Panc1 (cell line): ENCODE results near the gene ADAMTS16. TPM values are rescaled to one million over a fixed set of nuclear protein-coding genes. Genes with fewer than 3 reads are reported as not detected.

Experiments used
- ATAC-seq: fragments of 200-7000 bp; cut with Tn5 transposase; 2 replicates; pipeline ENCODE4 v1.9.1; 2020; ENCODE audit warnings: mild to moderate bottlenecking, moderate library complexity
- BruUV-seq: library from RNA; stranded (reverse); fragments of 400-500 nt; replicated peaks from 2 replicates; lab custom pipeline; 2021; lab: Mats Ljungman, UMichigan
- CTCF ChIA-PET: fragments of 300-600 bp; sonication (Branson Sonifier 250); formaldehyde crosslinking; loops from one replicate; lab custom pipeline; 2022; ENCODE audit warnings: antibody characterized with exemption; lab: Charles Lee
- POLR2A ChIA-PET: fragments of 300-600 bp; sonication (Branson Sonifier 250); formaldehyde crosslinking; loops from one replicate; lab custom pipeline; 2022; ENCODE audit warnings: antibody characterized with exemption; lab: Charles Lee
- DNase-seq: peaks from one replicate; pipeline ENCODE4 v3.0.0-alpha.2; 2010; ENCODE audit warnings: low read depth, low spot score
- H3K27ac ChIP-seq: 2 replicates; pipeline ENCODE4 v1.5.1; 2011; ENCODE audit warnings: mild to moderate bottlenecking, low read length, inconsistent platforms
- H3K27me3 ChIP-seq: fragments of 200-500 bp; sonication (Bioruptor generic); 2 replicates; pipeline ENCODE4 v1.6.0; 2014; ENCODE audit warnings: low read length, inconsistent platforms; ENCODE audit not compliant: control insufficient read depth, insufficient read depth
- H3K36me3 ChIP-seq: fragments of 200-500 bp; sonication (Bioruptor generic); 2 replicates; pipeline ENCODE4 v1.5.1; 2014; ENCODE audit warnings: inconsistent platforms, mild to moderate bottlenecking, low read length, moderate library complexity; ENCODE audit not compliant: control insufficient read depth, insufficient read depth
- H3K4me1 ChIP-seq: 2 replicates; pipeline ENCODE4 v1.5.1; 2011; ENCODE audit warnings: inconsistent platforms, mild to moderate bottlenecking, low read length, moderate library complexity; ENCODE audit not compliant: control insufficient read depth, insufficient read depth
- H3K4me3 ChIP-seq, 2 experiments: 2 replicates each; pipeline ENCODE4 v1.5.1; 2011 to 2012; ENCODE audit warnings: low read depth in 2 of 2, low read length in 2 of 2, mild to moderate bottlenecking in 2 of 2, inconsistent platforms in 1 of 2, moderate library complexity in 1 of 2
- H3K9me3 ChIP-seq: fragments of 200-500 bp; sonication (Bioruptor generic); 2 replicates; pipeline ENCODE4 v1.5.1; 2014; ENCODE audit warnings: low read depth, mild to moderate bottlenecking, inconsistent platforms, low read length, moderate library complexity; ENCODE audit not compliant: control insufficient read depth, insufficient read depth
- POLR2AphosphoS5 ChIP-seq: IDR thresholded peaks from 2 replicates; pipeline ENCODE4 v1.6.1; 2012; ENCODE audit warnings: mild to moderate bottlenecking, low read depth, low read length, moderate library complexity
- SIN3A ChIP-seq: IDR thresholded peaks from 2 replicates; pipeline ENCODE4 v1.6.1; 2012; ENCODE audit warnings: low read depth, mild to moderate bottlenecking, low read length, moderate library complexity, borderline replicate concordance; ENCODE audit not compliant: insufficient read depth
- TCF7L2 ChIP-seq: IDR thresholded peaks from 2 replicates; pipeline ENCODE4 v1.6.1; 2011; ENCODE audit warnings: mild to moderate bottlenecking, low read depth, low read length, inconsistent platforms
- in situ Hi-C: cut with HindIII; loops from 2 replicates; pipeline ENCODE4 v1.10.0; 2016; ENCODE audit warnings: low sequenced_read_pairs, low pct_unique_long_range_greater_than_20kb
- intact Hi-C: fragments of 100-400 bp; cut with micrococcal nuclease; formaldehyde crosslinking; loops from one replicate; pipeline ENCODE4 v1.10.0; 2022; ENCODE audit not compliant: unreplicated experiment
- total RNA-seq: library from RNA; stranded (reverse); gene quantifications from one replicate; pipeline ENCODE4 v1.2.1, GENCODE V29; 2021; ENCODE audit not compliant: unreplicated experiment
- TF ChIP-seq, protein P1 (sequence below): fragments of 450-650 bp; IDR thresholded peaks from 2 replicates; pipeline ENCODE4 v1.5.1; 2017; ENCODE audit warnings: mild to moderate bottlenecking
- TF ChIP-seq, protein P2 (sequence below), 2 experiments: IDR thresholded peaks; 2 replicates each; pipeline ENCODE4 v1.6.1; 2011 to 2012; ENCODE audit warnings: low read depth in 2 of 2, control low read depth in 1 of 2, low read length in 1 of 2, mild to moderate bottlenecking in 1 of 2, moderate library complexity in 1 of 2; ENCODE audit not compliant: insufficient read depth in 1 of 2

Gene ADAMTS16
- total RNA-seq, 1 experiment from 2014 or later = 0.54 TPM

DNA sequence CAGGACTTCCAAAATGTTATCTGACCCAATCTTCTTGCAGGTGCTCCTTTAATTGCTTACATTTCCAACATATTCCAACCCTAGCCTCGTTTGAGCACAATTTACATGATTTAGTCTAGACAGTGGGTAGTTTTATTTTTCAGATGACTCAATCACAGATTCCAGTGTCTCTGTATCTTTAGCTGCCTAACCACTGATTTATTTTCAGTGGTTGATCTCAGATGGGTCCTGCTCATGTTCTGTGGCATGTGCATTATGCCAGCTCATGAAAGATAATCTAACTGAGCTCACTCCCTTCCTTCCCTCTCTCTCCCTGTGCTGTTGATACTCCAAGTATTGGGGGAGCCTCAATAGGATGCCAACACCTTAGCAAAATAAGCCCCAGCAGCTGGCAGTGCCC, 176.2 kb downstream of the ADAMTS16 start:
- ATAC-seq (no peak), DNase-seq (no peak)
- ChIA-PET CTCF (no interaction called here), POLR2A (no interaction called here)
- Histone ChIP-seq H3K9me3 (no peaks in the 10 kb centered on the region), H3K27me3 (no peaks in the 10 kb centered on the region), H3K27ac (no peak overlapping the region), H3K36me3 (no peaks in the 10 kb centered on the region), H3K4me1 (no peaks in the 10 kb centered on the region), H3K4me3 (no peak overlapping the region)
- TF ChIP-seq, protein P1, sequence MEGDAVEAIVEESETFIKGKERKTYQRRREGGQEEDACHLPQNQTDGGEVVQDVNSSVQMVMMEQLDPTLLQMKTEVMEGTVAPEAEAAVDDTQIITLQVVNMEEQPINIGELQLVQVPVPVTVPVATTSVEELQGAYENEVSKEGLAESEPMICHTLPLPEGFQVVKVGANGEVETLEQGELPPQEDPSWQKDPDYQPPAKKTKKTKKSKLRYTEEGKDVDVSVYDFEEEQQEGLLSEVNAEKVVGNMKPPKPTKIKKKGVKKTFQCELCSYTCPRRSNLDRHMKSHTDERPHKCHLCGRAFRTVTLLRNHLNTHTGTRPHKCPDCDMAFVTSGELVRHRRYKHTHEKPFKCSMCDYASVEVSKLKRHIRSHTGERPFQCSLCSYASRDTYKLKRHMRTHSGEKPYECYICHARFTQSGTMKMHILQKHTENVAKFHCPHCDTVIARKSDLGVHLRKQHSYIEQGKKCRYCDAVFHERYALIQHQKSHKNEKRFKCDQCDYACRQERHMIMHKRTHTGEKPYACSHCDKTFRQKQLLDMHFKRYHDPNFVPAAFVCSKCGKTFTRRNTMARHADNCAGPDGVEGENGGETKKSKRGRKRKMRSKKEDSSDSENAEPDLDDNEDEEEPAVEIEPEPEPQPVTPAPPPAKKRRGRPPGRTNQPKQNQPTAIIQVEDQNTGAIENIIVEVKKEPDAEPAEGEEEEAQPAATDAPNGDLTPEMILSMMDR = no peak
- TF ChIP-seq SIN3A (no peak), TCF7L2 (no peak), POLR2AphosphoS5 (no peak)
- TF ChIP-seq, protein P2, sequence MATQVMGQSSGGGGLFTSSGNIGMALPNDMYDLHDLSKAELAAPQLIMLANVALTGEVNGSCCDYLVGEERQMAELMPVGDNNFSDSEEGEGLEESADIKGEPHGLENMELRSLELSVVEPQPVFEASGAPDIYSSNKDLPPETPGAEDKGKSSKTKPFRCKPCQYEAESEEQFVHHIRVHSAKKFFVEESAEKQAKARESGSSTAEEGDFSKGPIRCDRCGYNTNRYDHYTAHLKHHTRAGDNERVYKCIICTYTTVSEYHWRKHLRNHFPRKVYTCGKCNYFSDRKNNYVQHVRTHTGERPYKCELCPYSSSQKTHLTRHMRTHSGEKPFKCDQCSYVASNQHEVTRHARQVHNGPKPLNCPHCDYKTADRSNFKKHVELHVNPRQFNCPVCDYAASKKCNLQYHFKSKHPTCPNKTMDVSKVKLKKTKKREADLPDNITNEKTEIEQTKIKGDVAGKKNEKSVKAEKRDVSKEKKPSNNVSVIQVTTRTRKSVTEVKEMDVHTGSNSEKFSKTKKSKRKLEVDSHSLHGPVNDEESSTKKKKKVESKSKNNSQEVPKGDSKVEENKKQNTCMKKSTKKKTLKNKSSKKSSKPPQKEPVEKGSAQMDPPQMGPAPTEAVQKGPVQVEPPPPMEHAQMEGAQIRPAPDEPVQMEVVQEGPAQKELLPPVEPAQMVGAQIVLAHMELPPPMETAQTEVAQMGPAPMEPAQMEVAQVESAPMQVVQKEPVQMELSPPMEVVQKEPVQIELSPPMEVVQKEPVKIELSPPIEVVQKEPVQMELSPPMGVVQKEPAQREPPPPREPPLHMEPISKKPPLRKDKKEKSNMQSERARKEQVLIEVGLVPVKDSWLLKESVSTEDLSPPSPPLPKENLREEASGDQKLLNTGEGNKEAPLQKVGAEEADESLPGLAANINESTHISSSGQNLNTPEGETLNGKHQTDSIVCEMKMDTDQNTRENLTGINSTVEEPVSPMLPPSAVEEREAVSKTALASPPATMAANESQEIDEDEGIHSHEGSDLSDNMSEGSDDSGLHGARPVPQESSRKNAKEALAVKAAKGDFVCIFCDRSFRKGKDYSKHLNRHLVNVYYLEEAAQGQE (IDR thresholded peaks at IDR 0.05; ENCODE audit: insufficient read depth in 1 of 2, low read depth in 2 of 2, low read length in 1 of 2) = no peak
- intact Hi-C loops = no loop called here
- in situ Hi-C loops = no loop called here
- no TSS peak for BruUV-seq

DNA sequence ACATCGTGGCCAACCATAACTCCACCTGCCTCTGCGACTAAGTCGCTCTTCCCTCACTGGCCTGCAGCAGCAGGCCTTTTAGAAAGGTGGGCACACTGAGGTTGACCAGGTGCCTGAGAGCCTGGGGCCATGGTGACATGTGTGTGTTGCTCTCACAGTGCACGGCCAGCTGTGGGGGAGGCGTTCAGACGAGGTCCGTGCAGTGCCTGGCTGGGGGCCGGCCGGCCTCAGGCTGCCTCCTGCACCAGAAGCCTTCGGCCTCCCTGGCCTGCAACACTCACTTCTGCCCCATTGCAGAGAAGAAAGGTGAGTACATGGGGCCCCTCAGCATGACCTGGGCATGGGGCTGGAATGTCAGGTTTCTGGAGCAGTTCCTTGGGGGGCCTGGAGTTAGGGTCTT, 177.8 kb downstream of the ADAMTS16 start:
- Histone ChIP-seq H3K9me3 (no peaks in the 10 kb centered on the region), H3K4me3 (no peak overlapping the region), H3K27me3 (no peaks in the 10 kb centered on the region), H3K36me3 (no peaks in the 10 kb centered on the region), H3K4me1 (no peaks in the 10 kb centered on the region), H3K27ac (no peak overlapping the region)
- DNase-seq (no peak), ATAC-seq (no peak)
- no TSS peak for BruUV-seq
- POLR2A ChIA-PET = no interaction called here
- TF ChIP-seq SIN3A = no peak
- TF ChIP-seq TCF7L2 = no peak
- TF ChIP-seq, protein P2 (IDR thresholded peaks at IDR 0.05; ENCODE audit: insufficient read depth in 1 of 2, low read depth in 2 of 2, low read length in 1 of 2) = no peak
- no peak for TF ChIP-seq POLR2AphosphoS5
- TF ChIP-seq, protein P1 = no peak
- CTCF ChIA-PET = no interaction called here
- intact Hi-C loops = no loop called here
- in situ Hi-C loops = no loop called here
